GM19328 (cell line): ENCODE results near the gene SMARCD1.

Source experiments
- ATAC-seq: cut with Tn5 transposase; IDR thresholded peaks from one replicate; pipeline ENCODE4 v1.9.1; 2021; ENCODE audit warnings: mild to moderate bottlenecking, moderate library complexity; ENCODE audit not compliant: unreplicated experiment

Gene SMARCD1

DNA sequence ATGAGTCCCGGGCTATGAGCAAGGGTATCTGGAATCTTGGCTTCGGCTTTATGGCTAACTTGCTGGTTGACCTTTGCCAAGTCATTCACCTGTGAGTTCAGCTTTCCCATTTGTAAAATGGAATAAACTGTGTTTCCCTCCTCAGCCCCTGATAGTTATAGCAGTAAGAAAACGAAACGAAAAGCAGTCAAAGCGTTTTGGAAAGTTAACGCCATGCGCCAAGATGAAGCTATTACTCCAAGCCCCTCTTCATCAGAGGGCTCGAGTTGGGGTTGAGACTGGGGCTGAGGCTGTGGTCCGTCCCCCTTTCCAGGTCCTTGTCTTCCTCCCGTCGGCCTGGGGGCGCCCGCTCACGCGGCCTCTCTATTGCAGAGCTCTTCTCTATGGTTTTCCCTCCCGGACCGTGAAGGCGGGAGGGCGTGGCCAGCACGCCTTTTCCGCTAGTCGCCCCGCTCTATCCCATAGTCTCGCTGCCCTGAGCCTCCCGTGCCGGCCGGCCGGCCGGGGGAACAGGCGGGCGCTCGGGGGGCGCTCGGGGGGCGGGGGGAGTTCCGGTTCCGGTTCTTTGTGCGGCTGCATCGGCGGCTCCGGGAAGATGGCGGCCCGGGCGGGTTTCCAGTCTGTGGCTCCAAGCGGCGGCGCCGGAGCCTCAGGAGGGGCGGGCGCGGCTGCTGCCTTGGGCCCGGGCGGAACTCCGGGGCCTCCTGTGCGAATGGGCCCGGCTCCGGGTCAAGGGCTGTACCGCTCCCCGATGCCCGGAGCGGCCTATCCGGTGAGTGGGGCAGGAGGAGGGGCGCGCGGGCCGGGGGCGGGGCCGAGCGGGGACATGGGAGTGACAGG lies at the start of gene SMARCD1:
Gene SMARCD1 (plus strand): TSS at position 568 of the 840 bp plus-strand sequence. CDS start 28 bp downstream, at position 596.
- peak; percentile 81 for ATAC-seq

DNA sequence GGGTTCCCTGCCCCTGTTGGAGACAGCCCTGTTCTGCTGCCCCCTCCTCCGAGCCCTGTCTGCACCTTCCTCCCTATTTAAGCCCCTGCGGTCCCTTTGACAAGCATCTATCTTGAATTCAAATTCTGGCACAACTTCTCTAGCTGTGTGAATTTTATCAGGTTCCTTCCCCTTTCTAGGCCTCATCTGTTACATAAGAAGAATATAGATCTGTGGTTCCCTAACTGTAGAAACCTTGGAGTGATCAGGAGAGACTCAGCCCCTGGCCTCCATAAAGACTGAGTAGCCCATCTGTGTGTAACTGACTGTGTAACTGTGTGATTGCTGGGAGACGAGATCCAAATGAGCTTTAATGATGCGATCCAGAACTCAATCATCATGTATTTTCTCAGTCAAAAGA lies 46.8 kb upstream of the SMARCD1 start:
- no peak for ATAC-seq

DNA sequence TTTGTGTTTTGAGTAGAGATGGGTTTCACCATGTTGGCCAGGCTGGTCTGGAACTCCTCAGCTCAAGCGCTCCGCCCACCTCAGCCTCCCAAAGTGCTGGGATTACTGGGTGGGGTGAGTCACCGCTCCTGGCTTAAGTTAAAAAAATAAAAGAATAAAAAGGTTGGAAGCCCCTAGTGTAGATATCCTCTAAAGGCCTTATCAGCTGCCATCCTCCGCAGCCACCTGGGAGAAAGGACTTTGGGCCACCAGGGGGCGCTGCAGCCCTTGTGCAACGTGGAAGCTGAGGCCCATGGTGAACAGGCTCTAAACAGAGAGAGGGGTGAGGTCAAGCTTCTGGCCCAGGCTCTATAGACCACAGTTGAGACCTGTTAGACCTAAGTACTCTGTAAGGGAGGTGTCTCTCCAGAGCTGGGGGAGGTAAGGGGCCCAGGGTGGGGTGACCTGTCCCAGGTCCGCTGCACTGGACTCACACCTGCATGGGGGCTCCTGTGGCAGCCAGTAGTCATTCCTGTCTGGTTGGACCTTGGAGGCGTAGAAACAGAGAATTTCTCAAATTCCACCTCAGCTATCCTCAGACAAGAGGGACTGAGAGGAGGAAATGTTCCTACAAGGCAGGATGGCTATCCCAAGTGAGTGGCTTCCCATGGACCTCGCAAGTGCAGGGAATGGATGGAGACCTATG lies 45.8 kb upstream of the SMARCD1 start:
- ATAC-seq, result no peak

DNA sequence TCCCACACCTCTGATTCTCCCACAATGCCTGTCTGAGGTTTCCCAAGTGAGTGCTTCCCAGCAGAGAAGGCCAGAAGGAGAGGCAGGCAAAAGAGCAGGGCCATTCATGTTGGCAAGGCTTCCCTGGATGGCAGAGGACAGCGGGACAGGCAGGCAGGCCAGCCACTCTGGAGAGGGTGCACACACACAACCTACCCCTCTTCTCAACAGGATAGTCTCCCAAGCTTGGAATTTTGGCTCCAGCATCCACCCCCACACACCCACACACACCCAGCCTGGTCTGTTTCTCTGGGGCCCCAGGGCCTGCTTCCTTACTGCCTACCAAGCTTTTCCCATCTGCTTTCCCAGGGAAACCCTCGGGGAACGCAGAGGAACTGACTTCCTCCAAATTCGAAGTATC lies 44.5 kb upstream of the SMARCD1 start:
- no peak for ATAC-seq

DNA sequence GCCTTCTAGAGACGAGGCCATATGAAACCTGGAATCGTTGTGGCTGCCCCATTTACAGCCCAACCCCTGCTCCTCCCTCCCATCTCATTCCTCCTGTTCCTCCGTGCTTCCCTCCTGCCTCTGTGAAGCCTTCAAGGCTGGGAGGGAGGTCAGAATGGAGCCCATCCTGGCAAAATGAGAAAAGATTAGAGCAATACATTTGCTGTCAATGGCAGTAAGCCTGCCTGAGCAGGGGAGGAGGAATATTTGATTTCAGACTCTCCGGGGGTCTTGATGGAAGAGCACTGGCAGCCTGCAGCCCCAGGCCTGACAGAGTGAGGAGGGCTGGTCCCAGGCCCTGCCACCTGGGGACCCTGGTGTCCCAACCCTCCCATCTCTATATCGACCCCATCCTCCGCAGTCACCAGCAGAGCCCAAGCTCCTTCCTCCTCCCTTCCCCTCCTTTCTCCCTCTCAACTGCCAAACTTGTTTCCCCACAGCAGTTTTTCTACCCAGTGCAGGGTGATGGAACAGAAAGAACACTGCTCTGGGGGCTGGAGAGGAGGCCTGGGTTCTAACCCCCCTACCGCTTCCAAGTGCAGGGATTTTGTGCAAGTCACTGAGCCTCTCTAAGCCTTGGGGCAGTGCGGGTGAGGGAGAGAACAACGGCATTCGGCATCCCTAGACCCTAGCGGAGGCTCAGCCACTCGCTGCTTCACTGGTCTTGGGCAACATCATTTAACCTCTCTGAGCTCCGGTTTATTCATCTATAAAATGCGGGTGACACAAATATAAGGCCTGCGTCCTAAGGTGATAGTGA lies 43.9 kb upstream of the SMARCD1 start:
- no peak for ATAC-seq

DNA sequence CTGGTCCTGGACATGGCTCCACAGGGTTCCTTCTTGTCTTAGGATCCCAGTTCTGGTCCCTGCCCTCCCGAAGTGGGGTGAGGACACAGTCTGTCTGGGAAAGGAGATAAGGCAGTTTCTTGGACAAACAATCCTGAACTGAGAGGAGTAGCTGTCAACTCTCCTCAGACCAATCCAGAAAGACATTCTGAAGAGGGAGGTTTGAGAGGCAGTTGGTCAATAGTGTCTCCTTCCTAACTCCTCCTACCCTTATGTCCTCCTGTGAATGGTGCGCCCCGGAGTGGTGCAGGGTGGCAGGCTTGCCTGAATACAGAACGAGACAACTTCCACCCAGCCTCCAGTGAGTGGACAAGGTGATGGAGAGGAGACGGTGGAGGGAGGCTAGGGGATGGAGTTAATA lies 43.2 kb upstream of the SMARCD1 start:
- ATAC-seq, result no peak

DNA sequence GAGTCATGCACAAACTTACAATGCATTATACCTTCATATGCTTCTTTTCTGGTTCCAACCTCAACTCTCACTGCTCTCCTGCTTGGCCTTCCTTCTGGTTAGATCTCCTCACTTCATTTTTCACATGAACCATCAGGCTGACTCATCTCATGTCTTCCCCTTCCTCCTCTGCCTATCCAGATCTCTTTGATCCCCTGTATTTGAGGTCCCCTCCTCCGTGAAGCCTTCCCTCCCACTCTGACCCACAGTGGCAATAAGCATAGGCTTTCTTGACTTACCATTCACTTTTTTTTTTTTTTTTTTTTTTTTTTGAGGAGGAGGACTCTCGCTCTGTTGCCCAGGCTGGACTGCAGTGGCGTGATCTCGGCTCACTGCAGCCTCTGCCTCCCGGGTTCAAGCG lies 42.4 kb upstream of the SMARCD1 start:
- no peak for ATAC-seq

DNA sequence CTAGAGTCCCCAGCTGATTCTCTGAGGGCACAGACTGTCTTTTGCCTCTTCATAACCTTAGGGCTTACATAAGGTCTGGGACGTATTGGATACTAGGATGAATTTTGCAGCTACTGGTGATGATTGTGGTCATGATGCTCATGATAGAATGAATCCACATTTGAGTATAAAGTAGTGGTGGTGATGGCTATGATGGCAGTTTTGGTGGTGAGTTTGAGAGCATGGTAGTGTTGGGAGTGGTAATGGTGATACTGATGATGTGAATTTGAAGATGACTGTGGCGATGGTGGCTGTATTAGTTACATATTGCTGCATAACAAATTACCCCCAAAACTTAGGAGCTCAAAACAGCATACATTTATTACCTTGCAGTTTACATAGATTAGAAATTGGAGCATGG lies 41.8 kb upstream of the SMARCD1 start:
- ATAC-seq, result no peak

DNA sequence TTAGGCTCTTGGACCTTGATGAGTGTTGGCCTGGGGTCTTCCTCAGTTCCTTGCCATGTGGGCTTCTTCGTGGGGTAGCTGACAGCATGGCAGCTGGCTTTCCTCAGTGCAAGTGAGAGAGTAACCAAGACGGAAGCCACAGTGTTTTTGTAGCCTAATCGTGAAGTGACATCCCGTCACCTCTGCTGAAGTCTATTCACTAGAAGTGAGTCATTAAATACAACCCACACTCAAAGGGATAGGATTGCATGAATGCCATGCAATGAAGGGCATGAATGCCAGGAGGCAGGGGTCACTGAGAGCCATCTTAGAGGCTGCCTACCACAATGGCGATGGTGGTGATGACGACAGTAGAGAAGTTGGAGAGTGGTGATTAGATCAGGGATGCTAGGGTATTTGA lies 41.3 kb upstream of the SMARCD1 start:
- no peak for ATAC-seq

DNA sequence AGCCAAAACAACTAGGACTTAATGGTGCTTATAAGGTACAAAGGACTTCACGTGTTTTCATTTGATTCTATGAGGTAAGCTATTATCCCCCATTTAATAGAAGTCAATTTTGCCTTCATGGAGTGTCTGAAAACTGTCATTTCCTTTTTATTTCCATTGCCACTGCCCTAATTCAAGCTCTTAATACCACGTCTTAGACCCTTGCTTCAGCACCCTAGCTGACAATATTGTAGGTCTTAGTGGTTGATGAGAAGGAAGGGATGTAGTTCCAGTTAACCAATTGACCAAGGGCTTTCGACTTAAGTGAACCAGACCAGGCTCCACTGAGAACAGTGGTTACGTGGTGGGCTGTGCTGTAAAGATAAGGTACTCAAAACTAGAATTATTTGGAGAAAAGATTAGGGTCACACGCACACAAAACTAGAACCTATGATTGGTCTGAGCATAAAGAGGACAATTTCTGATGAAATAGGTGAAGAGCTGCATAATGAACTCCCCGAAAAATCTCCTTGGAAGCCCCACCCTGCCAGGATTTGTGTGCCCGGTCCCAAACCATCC lies 37.4 kb upstream of the SMARCD1 start:
- no peak for ATAC-seq

DNA sequence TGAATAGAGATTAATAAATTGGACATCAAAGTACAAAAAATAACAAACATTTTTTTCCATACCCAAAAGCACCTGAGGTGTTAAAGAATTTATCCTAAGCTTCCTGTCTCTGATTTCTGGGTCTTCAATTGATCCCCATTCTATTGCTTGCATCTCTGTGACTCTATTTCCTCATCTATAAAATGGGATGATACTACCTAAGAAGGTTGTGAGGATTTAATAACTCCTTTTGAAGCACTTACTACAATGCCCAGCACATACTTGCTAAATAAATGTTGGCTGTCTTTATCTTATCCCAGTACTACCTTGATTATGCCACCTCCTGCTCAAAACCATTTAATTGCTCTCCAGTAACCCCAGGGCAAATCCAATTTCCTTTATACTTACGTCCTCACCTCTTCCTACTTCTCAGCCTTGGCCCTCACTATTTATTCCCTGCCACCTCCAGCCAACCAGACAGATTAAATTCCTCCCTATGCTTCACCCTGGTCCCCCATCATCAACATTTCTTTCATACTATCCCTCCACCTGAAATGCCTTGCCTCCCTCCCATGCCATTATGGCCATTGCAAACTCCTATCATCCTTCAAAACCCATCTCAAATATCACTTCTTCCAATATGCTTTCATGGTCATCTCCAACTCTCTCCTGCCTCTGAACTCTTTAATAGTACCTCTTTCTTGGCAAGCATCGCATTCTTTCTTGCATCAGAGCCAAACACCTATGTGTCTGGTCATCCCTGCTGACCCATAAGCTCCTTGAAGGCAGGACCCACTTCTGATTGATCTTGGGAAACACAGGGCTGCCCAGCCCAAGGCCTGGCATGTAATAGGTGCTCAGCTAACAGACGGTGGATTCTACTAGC lies 35.7 kb upstream of the SMARCD1 start:
- no peak for ATAC-seq

DNA sequence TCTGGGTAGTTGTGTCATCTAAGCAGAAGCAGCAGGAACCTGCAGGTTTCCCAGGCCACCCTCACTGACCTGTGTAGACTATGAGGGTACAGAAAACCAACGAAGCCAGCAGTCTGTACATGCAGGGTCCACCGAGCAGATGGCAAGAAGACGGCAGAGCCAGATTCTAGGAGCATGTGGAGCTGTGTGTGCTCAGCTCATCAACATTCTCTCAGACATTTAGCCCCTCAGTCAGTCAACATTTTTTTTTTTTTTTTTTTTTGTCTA lies 35.1 kb upstream of the SMARCD1 start:
- no peak for ATAC-seq

DNA sequence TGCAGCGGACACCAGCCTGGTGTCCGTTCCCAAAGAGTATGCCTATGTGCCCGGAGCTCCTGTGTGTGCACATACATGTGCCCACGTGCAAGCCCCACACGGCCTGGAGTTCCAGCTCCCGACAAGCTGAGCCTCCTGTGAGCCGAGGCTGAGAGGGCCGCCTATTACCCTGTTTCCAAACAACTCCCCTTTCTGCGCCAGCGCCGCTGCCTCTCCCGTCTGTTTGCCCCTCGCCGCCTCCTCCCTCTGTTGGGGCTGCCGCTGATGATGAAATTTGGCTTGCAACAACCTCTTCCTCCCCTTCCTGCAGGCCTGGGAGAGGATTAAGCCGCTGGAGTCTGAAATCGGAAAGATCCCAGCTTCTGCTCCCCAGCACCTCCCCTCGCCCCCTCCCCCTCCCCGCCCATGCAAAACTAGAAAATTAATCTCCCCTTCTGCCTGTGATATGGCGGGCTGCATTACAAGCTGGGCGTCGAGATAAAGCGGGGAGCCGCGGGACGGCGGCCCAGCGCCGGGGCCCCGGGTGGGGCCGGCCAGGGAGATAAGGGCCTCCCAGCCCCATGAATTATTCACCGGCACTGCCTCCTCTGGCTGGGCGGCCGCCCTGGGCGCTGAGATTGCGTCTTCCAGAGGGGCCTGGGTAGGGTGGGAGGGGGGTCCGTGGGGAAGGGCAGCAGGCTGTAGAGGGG lies 34.6 kb upstream of the SMARCD1 start:
- no peak for ATAC-seq

DNA sequence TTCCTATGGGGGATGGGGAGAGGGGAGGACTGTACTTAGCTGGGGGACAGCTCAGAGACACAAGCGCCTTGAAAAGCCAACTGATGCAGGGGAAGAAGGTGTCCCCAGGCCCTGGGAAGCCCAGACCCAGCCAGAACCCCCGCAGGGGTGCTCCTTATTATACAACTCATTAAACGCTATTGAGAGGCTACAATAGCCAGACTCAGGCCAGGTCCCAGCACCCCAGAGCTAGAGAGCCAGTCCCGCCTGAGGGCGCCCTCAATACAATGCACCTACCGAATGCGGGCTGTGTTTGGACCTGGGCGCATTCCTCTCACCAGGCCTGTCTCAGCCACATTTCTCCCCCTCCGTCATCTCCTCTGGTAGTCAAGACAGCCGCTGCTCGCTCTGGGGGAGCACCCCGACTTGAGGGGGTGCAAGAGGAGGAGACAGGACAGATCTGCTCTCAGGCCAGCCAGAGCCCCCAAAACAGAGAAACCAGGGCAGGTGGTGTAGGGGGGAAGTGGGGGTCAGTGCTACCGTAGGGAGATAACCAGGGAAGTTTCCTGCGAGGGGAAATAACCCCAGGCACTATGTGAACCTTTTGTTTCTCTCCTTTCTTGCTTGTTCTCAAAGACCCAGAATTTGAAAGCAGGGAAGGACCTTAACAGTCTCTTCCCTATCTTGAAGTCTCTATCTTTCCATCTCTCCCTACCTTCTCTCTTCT lies 33.9 kb upstream of the SMARCD1 start:
- ATAC-seq, result no peak

DNA sequence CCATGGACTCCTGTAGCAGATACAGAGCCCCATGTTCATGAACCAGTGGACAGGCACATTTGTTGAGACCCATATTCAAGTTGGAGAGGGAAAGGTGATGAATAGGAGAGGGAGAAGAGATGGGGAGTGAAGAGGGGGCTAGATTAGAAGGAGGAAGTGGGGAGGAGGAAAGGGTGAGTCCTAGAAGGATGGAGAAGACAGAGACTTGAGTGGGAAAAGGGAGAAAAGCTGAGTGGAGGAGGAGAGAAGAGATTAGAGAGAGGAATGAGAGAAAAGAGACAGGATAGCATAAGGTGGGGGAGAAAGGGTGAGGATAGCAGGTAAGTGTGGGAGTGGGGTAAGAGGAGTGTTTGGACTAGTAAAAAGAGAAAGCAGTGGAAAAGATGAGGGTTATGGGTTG lies 32.6 kb upstream of the SMARCD1 start:
- no peak for ATAC-seq

DNA sequence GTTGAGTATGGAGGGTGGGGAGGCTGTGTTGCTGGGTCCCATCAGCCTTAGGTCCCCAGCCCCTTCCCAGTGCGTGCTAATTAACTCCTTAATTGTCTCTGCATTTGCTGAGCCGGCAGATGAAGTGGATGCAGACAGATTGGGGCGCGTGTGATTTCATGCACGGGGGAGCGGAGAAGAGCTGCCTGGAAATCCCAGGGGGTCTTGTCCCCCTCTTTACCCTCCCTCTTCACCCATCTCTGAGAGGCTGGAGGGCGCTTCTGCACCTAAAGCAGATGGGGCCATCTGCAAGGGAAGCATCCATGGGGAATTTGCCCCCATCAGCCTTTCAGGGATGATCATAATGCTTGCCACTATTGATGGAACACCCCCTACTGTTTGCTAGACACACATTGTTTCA lies 32.2 kb upstream of the SMARCD1 start:
- ATAC-seq, result no peak

DNA sequence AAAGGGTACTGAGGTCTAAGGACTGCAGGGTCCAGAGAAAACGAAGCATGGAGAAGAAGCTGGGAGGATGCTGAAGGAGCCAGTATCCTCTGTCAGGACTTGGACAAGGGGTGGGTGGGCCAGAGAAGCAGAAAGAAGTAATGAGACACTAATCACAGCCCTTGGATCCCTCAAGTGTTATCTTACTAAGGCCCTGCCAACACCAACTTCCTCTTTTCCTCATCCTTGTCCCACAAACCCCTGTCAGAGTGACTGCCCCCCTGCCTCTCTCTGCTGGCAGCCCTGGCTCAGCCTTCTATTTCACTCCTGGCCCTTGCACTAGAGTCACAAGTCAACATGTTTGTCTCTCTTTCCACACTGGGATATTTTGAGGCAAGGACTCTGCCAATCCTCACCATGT lies 31.6 kb upstream of the SMARCD1 start:
- no peak for ATAC-seq

DNA sequence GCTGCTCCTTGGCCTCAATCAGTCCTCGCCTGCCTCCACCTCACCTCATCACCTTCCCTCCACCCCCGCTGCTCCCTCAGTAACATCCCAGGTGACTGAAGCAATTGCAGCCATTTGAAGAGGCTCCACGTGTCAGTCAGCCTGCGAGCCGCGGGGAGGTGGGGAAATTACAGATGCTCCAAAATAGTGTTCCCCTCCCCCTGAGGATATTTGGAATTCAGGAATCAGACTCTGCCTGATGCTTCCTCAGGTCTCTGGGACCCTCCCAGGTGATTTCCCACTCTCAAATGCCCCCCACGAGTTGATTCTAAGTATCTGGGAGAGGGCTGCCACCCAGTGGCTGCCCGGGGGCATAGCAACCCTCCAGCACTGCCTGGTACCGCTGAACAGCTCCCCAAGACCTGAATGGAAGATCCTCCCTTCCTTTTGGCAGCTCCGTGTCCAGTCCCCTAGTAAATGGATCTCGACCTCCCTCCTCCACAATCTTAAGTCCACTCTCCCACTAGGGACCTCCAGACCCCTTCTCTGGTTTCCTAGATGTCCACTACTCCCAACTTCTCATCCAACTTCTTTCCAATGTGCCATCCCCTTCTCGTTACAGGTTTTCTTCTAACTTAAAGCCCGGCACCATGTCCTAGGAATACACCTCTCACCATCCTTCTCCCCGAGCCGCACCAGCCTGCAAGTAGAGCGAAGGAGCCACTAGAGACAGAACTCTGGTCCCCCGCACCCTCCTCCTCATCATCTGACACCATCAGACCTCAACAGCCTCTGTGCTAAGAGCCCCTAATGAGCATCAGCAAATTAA lies 29.1 kb upstream of the SMARCD1 start:
- ATAC-seq, result no peak

DNA sequence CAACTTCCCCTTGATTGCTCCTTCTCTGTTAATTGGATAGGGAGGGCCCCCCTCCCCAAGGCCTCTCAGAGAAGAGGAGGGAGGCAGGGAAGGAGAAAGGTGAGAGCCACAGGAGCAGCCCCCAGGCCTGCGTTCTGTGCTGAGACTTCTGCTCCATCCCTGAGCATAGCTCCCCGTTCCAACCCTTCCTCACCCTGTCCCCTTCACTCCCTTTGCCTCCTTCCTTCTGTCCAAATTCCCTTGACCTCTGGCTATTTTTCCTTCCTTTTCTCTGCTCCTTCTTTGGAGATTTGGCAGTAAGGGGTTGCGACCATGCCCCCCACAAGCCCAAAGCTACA lies 28.5 kb upstream of the SMARCD1 start:
- no peak for ATAC-seq
